Motor neuron (in vitro differentiated cells): ENCODE data around the gene IL17REL. TPM values are rescaled to one million over a fixed set of nuclear protein-coding genes. Genes with fewer than 3 reads are reported as not detected.
A peak's percentile ranks its signal among the peaks of the same experiment; 100 is the strongest.

Source experiments
- ATAC-seq, 8 experiments: fragments of 200-7000 bp; cut with Tn5 transposase; replicated peaks in 6 of 8; 2 replicates each; pipeline ENCODE4 v1.8.0; 2021; ENCODE audit warnings: mild to moderate bottlenecking in 8 of 8, moderate library complexity in 8 of 8
- H3K27ac ChIP-seq, 2 donors: fragments of 250-450 bp; sonication (Bioruptor Pico); 2 replicates each; pipeline ENCODE4 v1.9.0; 2021; ENCODE audit warnings: antibody characterized with exemption in 2 of 2, mild to moderate bottlenecking in 2 of 2, moderate library complexity in 1 of 2
- H3K4me1 ChIP-seq, 2 donors: fragments of 250-450 bp; sonication (Bioruptor Pico); replicated peaks in 1 of 2; 2 replicates each; pipeline ENCODE4 v1.6.1; 2021; ENCODE audit warnings: antibody characterized with exemption in 2 of 2, mild to moderate bottlenecking in 2 of 2, moderate library complexity in 1 of 2
- H3K4me3 ChIP-seq, 5 donors: fragments of 250-450 bp; sonication (Bioruptor Pico); 2 replicates each; pipeline ENCODE4 v1.9.0; 2021; ENCODE audit warnings: antibody characterized with exemption in 5 of 5, mild to moderate bottlenecking in 5 of 5, moderate library complexity in 4 of 5
- WGBS, 10 experiments: fragments of 450-650 bp; shearing (Covaris generic); methylation state at CpG; one replicate each; pipeline ENCODE4 v1.0.0; 2022; 5-methylcytosine and 5-hydroxymethylcytosine counted together
- in situ Hi-C, 9 experiments: fragments of 400-800 bp; cut with MboI; loops; one replicate each; pipeline ENCODE4 v1.15.0; 2021; ENCODE audit warnings: low sequenced_read_pairs in 9 of 9, low pct_unique_long_range_greater_than_20kb in 2 of 9; ENCODE audit not compliant: unreplicated experiment in 9 of 9
- total RNA-seq, 8 experiments: library from RNA; unstranded; fragments of 300-600 nt; gene quantifications; 2 replicates each; pipeline versions ENCODE4 v1.2.3 to v1.2.4, GENCODE V29; 2022

Gene IL17REL
- total RNA-seq, 8 experiments from 2014 or later = 0.07 to 0.47 (median 0.20) TPM; not detected in 3

DNA sequence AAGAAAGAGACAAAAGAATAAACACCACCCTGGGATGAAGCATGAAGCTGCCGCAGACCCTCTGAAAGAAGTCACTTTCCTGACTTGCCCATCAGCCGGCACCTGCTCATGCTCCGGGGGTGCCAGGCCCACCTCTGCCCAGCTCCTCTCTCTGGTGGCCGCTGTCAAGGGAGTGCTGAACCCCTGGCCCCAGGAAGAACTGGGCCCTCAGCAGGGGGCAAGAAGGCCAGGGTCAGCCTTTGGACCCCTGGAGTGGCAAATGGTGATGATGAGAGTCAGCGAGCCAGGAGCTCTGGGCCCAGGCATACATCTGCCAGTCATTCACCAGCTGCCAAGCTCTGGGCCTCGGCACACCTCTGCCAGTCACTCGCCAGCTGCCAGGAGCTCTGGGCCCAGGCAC lies 28.2 kb upstream of the IL17REL start:
- Histone ChIP-seq H3K4me1 (no peaks in the 10 kb centered on the region), H3K4me3 (no peak overlapping the region), H3K27ac (no peak overlapping the region)
- ATAC-seq = no peak
- in situ Hi-C loops = loop anchor here in 3 of 9 experiments (25.0 kb wide), 2 partner anchors 103 to 278 kb away; no protein-coding TSS in a partner anchor
- 60 to 100% (median 100%) methylated on average over 1 to 3 of the region's 7 CpGs; no CpG with 5 or more reads in 3 of the 10 experiments for WGBS, 10 experiments

DNA sequence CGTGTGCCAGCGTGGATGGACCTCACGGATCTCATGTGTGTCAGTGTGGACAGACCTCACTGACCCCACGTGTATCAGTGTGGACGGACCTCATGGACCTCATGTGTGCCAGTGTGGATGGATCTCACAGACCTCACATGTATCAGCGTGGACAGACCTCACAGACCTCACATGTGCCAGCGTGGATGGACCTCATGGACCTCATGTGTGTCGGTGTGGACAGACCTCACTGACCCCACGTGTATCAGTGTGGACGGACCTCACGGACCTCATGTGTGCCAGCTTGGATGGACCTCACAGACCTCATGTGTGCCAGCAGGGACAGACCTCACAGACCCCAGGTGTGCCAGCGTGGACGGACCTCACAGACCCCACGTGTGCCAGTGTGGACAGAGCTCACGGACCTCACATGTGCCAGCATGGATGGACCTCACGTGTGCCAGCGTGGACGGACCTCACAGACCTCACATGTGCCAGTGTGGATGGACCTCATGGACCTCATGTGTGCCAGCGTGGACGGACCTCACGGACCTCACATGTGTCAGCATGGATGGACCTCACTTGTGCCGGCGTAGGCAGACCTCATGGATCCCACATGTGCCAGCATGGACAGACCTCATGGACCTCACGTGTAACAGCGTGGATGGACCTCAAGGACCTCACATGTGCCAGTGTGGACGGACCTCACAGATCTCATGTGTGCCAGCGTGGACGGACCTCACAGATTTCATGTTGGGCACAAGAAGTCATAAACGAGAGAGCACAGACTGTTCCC lies 27.3 kb upstream of the IL17REL start:
- no peak overlapping the region for H3K4me3 ChIP-seq
- H3K27ac ChIP-seq = no peak overlapping the region
- no peak for ATAC-seq
- no peaks in the 10 kb centered on the region for H3K4me1 ChIP-seq
- 33 to 100% (median 84%) methylated on average over 1 to 11 of the region's 29 CpGs; no CpG with 5 or more reads in 1 of the 10 experiments for WGBS, 10 experiments
- in situ Hi-C loops = loop anchor here in 7 of 9 experiments (10.0 to 25.0 kb wide), 4 partner anchors 103 to 278 kb away; no protein-coding TSS in a partner anchor

DNA sequence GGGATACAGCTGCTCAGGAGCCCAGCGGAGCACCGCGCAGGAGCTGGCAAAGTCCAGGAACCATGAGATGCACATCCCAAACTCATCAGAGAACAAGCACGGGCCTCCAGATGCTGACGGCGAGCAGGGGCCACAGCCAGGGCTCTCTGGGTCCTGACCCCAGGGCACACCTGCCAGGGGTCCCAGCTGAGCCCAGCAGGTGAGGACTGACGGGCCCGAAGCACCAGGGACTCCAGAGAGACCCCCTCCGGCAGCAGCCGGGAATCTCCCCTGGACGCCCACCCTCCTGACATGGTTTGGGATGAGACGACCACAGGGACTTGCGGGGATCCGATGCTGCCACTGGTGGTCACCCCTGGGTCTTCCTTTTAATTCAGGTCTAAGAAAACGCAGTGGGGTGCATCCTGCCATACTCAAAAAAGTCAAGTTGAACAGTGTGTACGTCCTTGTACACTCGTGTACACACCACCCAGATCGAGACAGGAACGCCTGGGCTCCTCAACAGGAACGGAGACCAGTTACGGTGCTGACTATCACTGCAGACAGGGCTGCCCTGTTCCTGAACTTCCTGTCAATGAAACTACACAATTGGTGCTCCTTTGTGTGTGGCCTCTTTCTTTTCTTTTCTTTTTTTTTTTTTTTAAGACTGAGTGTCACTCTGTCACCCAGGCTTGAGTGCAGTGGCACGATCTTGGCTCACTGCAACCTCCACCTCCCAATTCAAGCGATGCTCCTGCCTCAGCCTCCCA lies 23.6 kb upstream of the IL17REL start:
- H3K27ac ChIP-seq = no peak overlapping the region
- ATAC-seq = no peak
- in situ Hi-C loops = loop anchor here in 7 of 9 experiments (10.0 to 25.0 kb wide), 4 partner anchors 99 to 274 kb away; no protein-coding TSS in a partner anchor
- H3K4me1 ChIP-seq = no peaks in the 10 kb centered on the region
- no peak overlapping the region for H3K4me3 ChIP-seq
- WGBS, 10 experiments = 40 to 86% (median 66%) methylated on average over 2 to 9 of the region's 23 CpGs; no CpG with 5 or more reads in 2 of the 10 experiments

DNA sequence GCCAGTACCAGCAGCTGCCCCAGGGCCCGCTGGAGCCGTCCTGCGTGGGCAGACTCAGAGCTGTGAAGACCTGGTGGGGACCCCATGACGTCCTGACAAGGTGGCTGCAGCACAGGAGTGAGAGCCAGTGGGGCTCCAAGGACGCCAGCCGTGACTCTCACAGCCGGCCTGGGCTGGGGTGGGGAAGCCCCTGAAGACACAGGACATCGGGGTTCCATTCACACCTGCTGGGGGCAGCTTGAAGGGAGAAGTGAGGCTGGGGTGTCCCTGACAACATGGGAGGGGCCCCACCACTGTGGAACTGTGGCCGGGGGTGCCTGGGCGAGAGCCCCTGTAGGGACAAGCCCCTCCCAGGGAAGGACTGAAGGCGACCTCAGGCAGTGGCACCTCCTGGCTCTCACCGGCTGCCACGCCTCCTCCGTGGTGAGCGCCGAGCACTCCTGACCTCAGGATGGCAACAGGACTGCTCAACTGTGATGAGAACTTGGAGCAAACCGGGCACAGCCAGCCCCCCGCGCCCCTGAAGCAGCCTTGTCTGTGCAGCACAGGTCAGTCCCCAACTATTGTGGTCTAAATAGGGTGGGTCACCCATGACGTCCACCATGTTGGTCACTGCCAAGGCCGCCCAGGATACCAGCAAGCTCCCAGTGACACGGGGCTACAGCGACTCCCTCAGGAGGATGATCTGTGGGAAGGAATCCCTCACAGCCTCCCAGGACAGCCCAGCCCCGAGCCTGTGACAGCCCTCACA lies 22.7 kb upstream of the IL17REL start:
- H3K4me3 ChIP-seq = no peak overlapping the region
- 33 to 89% (median 54%) methylated on average over 3 to 10 of the region's 24 CpGs; no CpG with 5 or more reads in 6 of the 10 experiments for WGBS, 10 experiments
- ATAC-seq = no peak
- in situ Hi-C loops = loop anchor here in 7 of 9 experiments (10.0 to 25.0 kb wide), 4 partner anchors 98 to 273 kb away; no protein-coding TSS in a partner anchor
- no peaks in the 10 kb centered on the region for H3K4me1 ChIP-seq
- H3K27ac ChIP-seq = no peak overlapping the region

DNA sequence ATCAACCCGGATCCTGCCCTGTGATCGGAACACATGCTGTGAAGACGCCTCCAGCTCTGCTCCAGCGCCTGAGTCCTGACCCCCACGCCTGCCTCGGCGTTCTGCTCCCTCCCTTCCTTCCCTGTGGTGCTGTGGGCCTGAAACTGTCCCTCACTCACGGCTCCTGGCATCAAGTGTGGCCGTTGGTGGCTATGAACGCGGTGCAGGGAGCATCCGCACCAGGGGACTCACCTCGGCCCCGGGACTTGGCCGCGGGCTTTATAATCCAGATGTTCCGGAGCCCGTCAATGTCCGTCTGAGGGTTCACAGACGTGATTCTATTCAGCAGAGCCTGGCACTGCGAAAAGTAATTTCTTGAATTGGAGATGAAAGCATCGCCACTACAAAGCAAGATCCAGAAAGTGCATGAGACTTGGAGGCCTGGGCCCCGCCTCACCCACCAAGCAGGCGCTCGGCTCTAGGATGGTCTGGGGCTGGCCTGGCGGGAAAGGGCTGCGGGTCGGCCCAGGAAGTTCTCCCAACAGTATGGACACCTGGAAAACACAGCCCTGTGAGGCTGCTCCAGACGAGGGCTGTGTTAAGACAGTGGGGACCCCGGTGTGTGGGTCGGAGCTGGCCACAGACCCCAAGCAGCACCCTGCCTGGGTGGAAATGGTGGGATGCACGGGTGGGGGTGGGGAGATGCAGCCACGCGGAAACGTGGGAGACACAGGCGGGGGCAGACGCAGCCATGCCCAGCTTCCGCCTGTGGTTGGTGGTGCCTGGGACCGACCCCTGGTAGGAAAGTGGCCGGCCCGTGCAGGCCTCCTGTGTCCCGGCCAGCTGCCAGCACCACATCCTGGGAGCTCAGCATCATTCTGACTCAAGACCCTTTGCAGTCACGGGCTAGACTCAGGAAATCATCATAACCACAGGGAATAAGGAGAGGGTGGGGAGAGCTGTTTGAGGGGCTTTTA lies 21.8 kb upstream of the IL17REL start:
- ATAC-seq = no peak
- 42 to 65% (median 43%) methylated on average over 4 to 12 of the region's 43 CpGs; no CpG with 5 or more reads in 5 of the 10 experiments for WGBS, 10 experiments
- in situ Hi-C loops = loop anchor here in 8 of 9 experiments (5.0 to 25.0 kb wide), 5 partner anchors 97 to 272 kb away; no protein-coding TSS in a partner anchor
- no peaks in the 10 kb centered on the region for H3K4me1 ChIP-seq
- H3K4me3 ChIP-seq = no peak overlapping the region
- H3K27ac ChIP-seq = no peak overlapping the region

DNA sequence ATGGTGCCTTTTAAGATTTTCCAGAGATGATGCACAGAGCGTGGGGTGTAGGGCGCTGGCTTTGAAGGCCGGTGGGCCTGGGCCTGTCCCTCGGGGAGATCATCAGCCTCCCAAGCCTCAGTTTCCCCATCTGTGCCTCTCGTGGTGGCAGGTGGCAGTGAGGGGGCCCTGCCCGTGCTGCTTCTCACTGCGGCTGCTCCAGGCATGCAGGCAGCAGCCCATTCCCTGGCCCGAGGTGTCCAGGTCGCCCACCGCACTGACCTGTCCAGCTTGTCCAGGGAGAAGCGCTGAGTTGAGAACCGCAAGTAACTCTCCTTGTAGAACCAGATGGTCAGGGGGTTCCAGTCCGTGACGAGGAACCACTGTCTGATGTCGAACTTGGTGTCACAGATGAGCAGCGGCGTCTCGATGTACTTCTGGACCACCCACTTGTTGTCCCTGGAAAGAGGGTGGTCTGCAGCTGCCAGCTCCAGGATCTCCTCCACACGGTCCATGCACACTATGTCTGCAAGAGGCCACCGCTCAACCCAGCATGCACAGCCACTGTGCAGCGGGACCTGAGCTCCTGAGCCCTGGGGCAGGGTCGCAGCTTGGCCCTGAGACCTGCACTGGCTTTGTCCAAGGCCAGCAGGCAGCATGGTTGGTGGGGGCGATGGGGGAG lies 20.5 kb upstream of the IL17REL start:
- in situ Hi-C loops = loop anchor here in 8 of 9 experiments (5.0 to 25.0 kb wide), 5 partner anchors 96 to 271 kb away; no protein-coding TSS in a partner anchor
- 27 to 92% (median 78%) methylated on average over 3 to 12 of the region's 23 CpGs; no CpG with 5 or more reads in 7 of the 10 experiments for WGBS, 10 experiments

DNA sequence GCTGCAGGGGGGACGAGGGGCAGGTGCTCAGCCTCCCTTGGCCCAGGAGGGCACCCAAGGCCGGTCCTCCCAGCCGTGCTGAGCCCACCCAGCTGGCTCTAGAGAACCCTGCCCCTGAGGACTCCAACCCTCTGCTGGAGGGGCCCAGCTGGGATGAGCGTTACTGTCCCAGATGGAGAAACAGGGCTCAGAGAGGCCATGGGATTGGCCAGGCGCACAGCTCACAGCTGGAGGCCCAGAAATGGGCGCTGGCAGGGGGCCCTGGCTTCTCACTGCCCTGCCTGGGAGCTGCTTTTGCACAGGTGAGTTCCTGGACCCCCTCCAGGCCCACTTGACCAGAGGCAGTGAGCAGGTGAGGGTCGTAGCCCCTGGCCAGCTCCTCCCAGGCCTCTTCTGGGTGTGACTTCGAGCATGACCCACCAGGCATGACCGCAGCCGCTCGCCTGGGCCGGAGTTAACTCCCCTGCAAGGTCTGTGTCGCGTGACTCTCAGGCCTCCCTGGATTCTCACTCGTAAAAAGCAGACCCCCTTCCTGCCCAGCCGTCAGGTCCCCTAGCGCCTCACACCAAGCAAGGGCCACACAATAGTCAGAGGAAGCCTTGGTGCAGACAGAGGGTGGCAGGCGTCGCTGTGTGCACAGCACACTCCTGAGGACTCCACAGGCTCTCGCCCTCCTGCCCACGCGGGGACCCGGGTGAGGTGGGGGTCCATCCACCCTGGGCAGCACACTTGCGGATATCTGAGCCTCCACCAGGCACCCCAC lies 19.7 kb upstream of the IL17REL start:
- no peak overlapping the region for H3K4me3 ChIP-seq
- H3K27ac ChIP-seq = no peak overlapping the region
- in situ Hi-C loops = loop anchor here in 8 of 9 experiments (5.0 to 25.0 kb wide), 5 partner anchors 95 to 270 kb away; no protein-coding TSS in a partner anchor
- 56 to 89% (median 69%) methylated on average over 2 to 9 of the region's 24 CpGs; no CpG with 5 or more reads in 6 of the 10 experiments for WGBS, 10 experiments
- ATAC-seq = no peak
- H3K4me1 ChIP-seq = no peaks in the 10 kb centered on the region

More for the DNA sequence above, 20.5 kb upstream of the IL17REL start:
- Histone ChIP-seq H3K27ac (no peak overlapping the region), H3K4me3 (no peak overlapping the region), H3K4me1 (no peaks in the 10 kb centered on the region)
- ATAC-seq = no peak

DNA sequence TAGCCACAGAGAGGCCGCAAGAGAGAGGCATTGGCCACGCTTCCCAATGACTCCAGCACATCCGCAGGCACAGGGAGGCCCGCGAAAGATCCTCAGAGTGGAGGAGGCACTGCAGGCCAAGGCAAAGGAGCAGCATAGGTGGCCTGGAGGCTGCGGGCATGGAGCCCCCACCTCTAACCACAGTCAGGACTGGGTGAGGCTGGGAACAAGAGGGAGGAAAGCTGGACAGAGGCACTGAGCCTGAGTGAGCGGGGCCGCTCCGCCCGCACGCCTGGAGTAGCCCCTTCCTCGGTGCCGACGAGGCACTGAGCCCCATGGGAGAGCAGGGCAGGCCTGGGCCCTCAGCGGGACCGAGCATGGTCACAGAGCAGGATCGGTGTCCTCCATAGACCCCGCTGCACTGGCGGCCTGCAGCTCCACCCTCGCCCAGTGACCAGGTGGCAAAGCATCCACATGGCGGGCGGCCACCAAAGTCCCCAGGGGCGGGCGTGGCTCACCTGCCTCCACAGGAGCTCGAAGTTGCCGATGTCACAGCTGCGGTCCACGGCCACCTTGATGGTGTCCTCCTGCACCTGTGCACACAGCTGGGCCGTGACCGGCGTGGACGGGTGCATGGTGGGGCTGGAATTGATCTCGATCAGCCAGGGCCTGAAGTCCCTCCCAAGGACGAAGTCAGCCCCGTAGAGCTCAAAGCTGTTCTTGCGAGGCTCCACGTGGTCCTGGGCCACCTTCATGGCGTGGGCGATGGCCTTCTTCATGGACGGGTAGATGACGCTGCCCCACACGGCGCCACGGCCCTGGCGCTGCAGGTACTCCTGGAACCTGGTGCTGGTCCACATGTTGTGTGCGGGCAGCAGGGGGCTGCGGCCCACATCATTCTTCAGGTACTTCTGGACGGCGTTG lies 18.9 kb upstream of the IL17REL start:
- WGBS, 10 experiments = 86 to 93% (median 90%) methylated on average over 3 to 30 of the region's 49 CpGs; no CpG with 5 or more reads in 6 of the 10 experiments
- Histone ChIP-seq H3K4me3 (no peak overlapping the region), H3K4me1 (no peaks in the 10 kb centered on the region), H3K27ac (no peak overlapping the region)
- in situ Hi-C loops = loop anchor here in 8 of 9 experiments (5.0 to 25.0 kb wide), 5 partner anchors 94 to 269 kb away; no protein-coding TSS in a partner anchor
- ATAC-seq = no peak

DNA sequence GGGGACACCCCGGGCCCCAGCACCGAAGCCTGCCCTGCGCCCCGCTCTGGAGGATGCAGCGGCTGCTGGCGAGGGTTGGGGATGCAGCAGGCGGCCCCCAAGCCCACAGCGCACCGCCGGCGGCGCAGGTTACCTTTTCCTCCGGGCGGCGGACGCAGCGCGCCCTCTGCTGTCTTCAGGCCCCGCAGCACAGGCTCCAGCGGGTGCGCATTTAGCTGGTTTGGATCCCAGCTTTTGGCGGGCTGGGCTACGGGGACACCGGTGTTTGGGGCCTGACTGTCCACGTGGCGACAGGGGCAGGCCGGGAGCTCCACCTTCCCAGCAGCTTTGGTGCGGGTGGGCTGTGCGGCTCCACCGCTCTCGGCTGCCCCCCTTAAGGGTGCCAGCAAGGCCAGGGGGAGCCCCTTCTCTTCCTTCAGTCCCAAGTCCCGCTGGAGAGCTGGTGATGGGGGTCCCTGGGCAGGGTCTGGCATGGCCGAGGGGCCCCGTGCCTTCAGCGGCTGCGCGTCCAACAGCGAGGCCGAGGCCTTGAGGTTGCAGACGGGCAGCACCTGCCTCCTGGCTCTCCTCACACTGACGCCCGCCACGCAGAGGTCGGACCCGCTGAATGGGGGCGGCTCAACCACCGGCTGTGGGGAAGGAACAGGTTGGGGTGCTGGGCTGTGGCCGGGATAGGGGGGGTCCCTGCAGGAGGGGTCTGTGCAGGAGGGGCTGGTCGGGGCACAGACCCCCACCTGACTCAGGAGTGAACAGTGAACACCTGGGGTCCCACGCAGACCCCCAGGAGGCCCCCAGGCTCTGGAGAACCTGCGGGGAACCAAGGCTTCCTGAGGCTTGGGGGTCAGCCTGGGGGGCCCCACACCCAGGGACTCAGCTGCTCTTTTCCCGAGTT lies 18.0 kb upstream of the IL17REL start:
- peak; percentile 92 to 98 (median 98) for ATAC-seq
- H3K4me1 ChIP-seq = no peaks in the 10 kb centered on the region
- WGBS, 10 experiments = 0 to 40% (median 20%) methylated on average over 2 to 10 of the region's 52 CpGs; no CpG with 5 or more reads in 5 of the 10 experiments
- H3K4me3 ChIP-seq = peak overlapping the region; percentile 7 to 32 (median 21)
- no peak overlapping the region for H3K27ac ChIP-seq
- in situ Hi-C loops = loop anchor here in 8 of 9 experiments (5.0 to 25.0 kb wide), 5 partner anchors 93 to 268 kb away; no protein-coding TSS in a partner anchor
